ENCODE measurements around the gene SCYL3.

SCYL3 gene

GRCh38 chr1:169915150-169915549 lies 21.5 kb upstream of the SCYL3 start:
- no peak overlapping the region for H3K4me3 ChIP-seq (ENCODE audit: low read depth, low read length)
- no peak for DNase-seq (ENCODE audit: low read depth, low spot score)
- in situ Hi-C loops (cut with HindIII; ENCODE audit: low sequenced_read_pairs): no loop called here
- no peak for TF ChIP-seq CTCF (IDR thresholded peaks at IDR 0.05; ENCODE audit: low read depth, low read length)

GRCh38 chr1:169914531-169914930 lies 20.8 kb upstream of the SCYL3 start:
- DNase-seq (ENCODE audit: low read depth, low spot score): peak; percentile 16
- H3K4me3 ChIP-seq (ENCODE audit: low read depth, low read length): no peak overlapping the region
- no peak for TF ChIP-seq CTCF (IDR thresholded peaks at IDR 0.05; ENCODE audit: low read depth, low read length)
- in situ Hi-C loops (cut with HindIII; ENCODE audit: low sequenced_read_pairs): no loop called here

GRCh38 chr1:169909499-169909898 lies 15.8 kb upstream of the SCYL3 start:
- no peak overlapping the region for H3K4me3 ChIP-seq (ENCODE audit: low read depth, low read length)
- no peak for DNase-seq (ENCODE audit: low read depth, low spot score)
- no peak for TF ChIP-seq CTCF (IDR thresholded peaks at IDR 0.05; ENCODE audit: low read depth, low read length)
- in situ Hi-C loops (cut with HindIII; ENCODE audit: low sequenced_read_pairs): no loop called here

GRCh38 chr1:169906938-169907337 lies 13.2 kb upstream of the SCYL3 start:
- peak; percentile 45 for DNase-seq (ENCODE audit: low read depth, low spot score)
- in situ Hi-C loops (cut with HindIII; ENCODE audit: low sequenced_read_pairs): no loop called here
- H3K4me3 ChIP-seq (ENCODE audit: low read depth, low read length): no peak overlapping the region
- no peak for TF ChIP-seq CTCF (IDR thresholded peaks at IDR 0.05; ENCODE audit: low read depth, low read length)

GRCh38 chr1:169904834-169905233 lies 11.1 kb upstream of the SCYL3 start:
- no peak for DNase-seq (ENCODE audit: low read depth, low spot score)
- H3K4me3 ChIP-seq (ENCODE audit: low read depth, low read length): no peak overlapping the region
- in situ Hi-C loops (cut with HindIII; ENCODE audit: low sequenced_read_pairs): no loop called here
- no peak for TF ChIP-seq CTCF (IDR thresholded peaks at IDR 0.05; ENCODE audit: low read depth, low read length)

- DNase-seq (ENCODE audit: low read depth, low spot score): no peak
- no peak for TF ChIP-seq CTCF (IDR thresholded peaks at IDR 0.05; ENCODE audit: low read depth, low read length)
- no peak overlapping the region for H3K4me3 ChIP-seq (ENCODE audit: low read depth, low read length)
- in situ Hi-C loops (cut with HindIII; ENCODE audit: low sequenced_read_pairs): no loop called here
Measured at GRCh38 chr1:169902751-169903150, 9.1 kb upstream of the SCYL3 start.

GRCh38 chr1:169901115-169901514 lies 7.4 kb upstream of the SCYL3 start:
- no peak for TF ChIP-seq CTCF (IDR thresholded peaks at IDR 0.05; ENCODE audit: low read depth, low read length)
- H3K4me3 ChIP-seq (ENCODE audit: low read depth, low read length): no peak overlapping the region
- in situ Hi-C loops (cut with HindIII; ENCODE audit: low sequenced_read_pairs): no loop called here
- no peak for DNase-seq (ENCODE audit: low read depth, low spot score)

Data from astrocyte of the spinal cord (primary cell).